ENCODE results near the gene TBX3. TPM values are rescaled to one million over a fixed set of nuclear protein-coding genes. Genes with fewer than 3 reads are reported as not detected.

The TBX3 gene
- total RNA-seq, 2 experiments from 2014 or later: not detected

GRCh38 chr12:114656906-114657596 lies 26.9 kb downstream of the TBX3 start:
- H3K27me3 Mint-ChIP-seq (ENCODE audit: low read depth): peaks cover 25% of the 10 kb centered on the region
- H3K4me1 Mint-ChIP-seq (ENCODE audit: low read depth): no peaks in the 10 kb centered on the region
- intact Hi-C loops (cut with micrococcal nuclease): no loop called here
- no peak overlapping the region for H3K27ac Mint-ChIP-seq
- peaks cover 2% of the 10 kb centered on the region for H3K36me3 Mint-ChIP-seq (ENCODE audit: low read depth)
- DNase-seq: no peak
- CTCF ChIA-PET: no interaction called here
- H3K4me3 Mint-ChIP-seq: no peak overlapping the region
- H3K9me3 Mint-ChIP-seq: no peaks in the 10 kb centered on the region

DNA sequence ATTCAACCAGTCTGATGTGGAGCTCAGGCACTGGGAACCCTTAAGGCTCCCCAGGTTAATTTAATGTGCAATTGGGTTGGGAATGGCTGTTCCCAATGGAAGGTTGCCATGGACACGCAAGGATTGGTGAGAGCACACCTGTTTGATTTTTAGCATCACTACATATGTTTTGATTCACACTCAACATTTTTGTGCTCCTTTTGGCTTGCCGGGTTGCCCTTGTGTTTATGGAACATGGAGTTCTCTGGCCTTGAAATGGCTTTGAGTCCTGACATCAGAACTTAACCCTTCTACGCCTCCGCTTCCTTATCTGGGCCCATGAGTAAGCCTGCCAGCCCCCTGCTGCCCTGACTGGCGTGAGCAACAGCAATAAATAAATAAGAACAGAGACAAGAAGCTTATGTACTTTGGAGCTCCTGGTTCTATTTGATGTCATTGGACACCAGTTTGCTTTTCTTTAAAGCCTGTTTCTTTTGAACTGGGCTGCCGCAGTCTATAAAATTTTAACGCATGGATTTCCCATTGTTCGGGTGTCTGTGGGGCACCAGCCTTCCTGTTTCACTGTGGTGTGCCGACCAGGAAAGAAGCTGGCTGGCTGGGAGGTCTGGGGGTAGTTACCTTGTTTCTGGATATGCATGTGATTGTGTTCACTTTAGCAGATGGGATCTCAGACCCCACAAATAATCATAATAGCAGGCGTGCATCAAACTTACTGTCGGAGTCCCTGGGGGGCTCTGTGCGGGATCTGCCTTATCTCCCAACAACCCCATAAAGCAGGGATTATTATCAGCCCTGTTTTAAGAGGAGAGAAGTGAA lies 27.8 kb downstream of the TBX3 start:
- no peak for DNase-seq
- peaks cover 2% of the 10 kb centered on the region for H3K36me3 Mint-ChIP-seq (ENCODE audit: low read depth)
- no peak overlapping the region for H3K27ac Mint-ChIP-seq
- H3K4me3 Mint-ChIP-seq: no peak overlapping the region
- intact Hi-C loops (cut with micrococcal nuclease): no loop called here
- CTCF ChIA-PET: interaction anchor here (0.7 kb wide), 1 partner anchor 251 kb away, joined by 3 read pairs; no protein-coding TSS in a partner anchor
- no peaks in the 10 kb centered on the region for H3K9me3 Mint-ChIP-seq
- H3K4me1 Mint-ChIP-seq (ENCODE audit: low read depth): no peaks in the 10 kb centered on the region
- peaks cover 25% of the 10 kb centered on the region for H3K27me3 Mint-ChIP-seq (ENCODE audit: low read depth)

DNA sequence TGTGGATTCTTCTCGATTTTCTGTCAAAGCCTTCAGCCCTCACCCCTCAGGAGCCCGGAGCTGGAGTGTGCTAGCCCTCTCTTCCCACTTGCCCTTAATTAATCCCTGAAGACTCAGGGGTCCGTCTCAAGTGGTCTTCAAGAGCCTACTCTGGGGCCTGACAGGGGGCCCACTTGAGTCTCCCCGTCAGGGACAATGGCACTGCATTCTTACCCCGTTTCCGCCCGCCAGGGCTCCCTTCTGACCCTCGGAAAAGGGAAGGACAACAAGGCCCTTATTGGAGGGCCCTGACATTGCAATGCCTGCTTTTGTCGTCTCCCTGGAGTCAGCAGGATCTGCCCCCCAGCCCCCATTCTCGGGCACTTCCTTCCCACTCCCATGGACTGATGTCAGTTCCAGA lies 34.4 kb downstream of the TBX3 start:
- Mint-ChIP-seq H3K4me1 (ENCODE audit: low read depth) (no peaks in the 10 kb centered on the region), H3K9me3 (no peaks in the 10 kb centered on the region), H3K36me3 (ENCODE audit: low read depth) (peaks cover 2% of the 10 kb centered on the region), H3K27me3 (ENCODE audit: low read depth) (peaks cover 16% of the 10 kb centered on the region), H3K4me3 (no peak overlapping the region), H3K27ac (no peak overlapping the region)
- DNase-seq: no peak
- CTCF ChIA-PET: no interaction called here
- intact Hi-C loops (cut with micrococcal nuclease): no loop called here

- Mint-ChIP-seq H3K27ac (no peak overlapping the region), H3K36me3 (ENCODE audit: low read depth) (no peaks in the 10 kb centered on the region), H3K9me3 (no peaks in the 10 kb centered on the region), H3K4me3 (no peak overlapping the region), H3K4me1 (ENCODE audit: low read depth) (no peaks in the 10 kb centered on the region), H3K27me3 (ENCODE audit: low read depth) (peaks cover 15% of the 10 kb centered on the region)
- DNase-seq: no peak
- intact Hi-C loops (cut with micrococcal nuclease): no loop called here
- CTCF ChIA-PET: no interaction called here
These were observed 35.3 kb downstream of the TBX3 start for GRCh38 chr12:114648711-114649110.

- no peak for DNase-seq
- Mint-ChIP-seq H3K27me3 (ENCODE audit: low read depth) (peaks cover 5% of the 10 kb centered on the region), H3K4me3 (no peak overlapping the region), H3K27ac (no peak overlapping the region), H3K4me1 (ENCODE audit: low read depth) (no peaks in the 10 kb centered on the region), H3K36me3 (ENCODE audit: low read depth) (no peaks in the 10 kb centered on the region), H3K9me3 (peaks cover 2% of the 10 kb centered on the region)
- CTCF ChIA-PET: no interaction called here
- intact Hi-C loops (cut with micrococcal nuclease): no loop called here
These were observed 45.1 kb downstream of the TBX3 start for GRCh38 chr12:114638790-114639435.

GRCh38 chr12:114636723-114637480 lies 47.1 kb downstream of the TBX3 start:
- Mint-ChIP-seq H3K27me3 (ENCODE audit: low read depth) (peaks cover 7% of the 10 kb centered on the region), H3K9me3 (peaks cover 2% of the 10 kb centered on the region), H3K4me3 (no peak overlapping the region), H3K36me3 (ENCODE audit: low read depth) (no peaks in the 10 kb centered on the region), H3K4me1 (ENCODE audit: low read depth) (no peaks in the 10 kb centered on the region), H3K27ac (no peak overlapping the region)
- DNase-seq: no peak
- intact Hi-C loops (cut with micrococcal nuclease): no loop called here
- CTCF ChIA-PET: no interaction called here

DNA sequence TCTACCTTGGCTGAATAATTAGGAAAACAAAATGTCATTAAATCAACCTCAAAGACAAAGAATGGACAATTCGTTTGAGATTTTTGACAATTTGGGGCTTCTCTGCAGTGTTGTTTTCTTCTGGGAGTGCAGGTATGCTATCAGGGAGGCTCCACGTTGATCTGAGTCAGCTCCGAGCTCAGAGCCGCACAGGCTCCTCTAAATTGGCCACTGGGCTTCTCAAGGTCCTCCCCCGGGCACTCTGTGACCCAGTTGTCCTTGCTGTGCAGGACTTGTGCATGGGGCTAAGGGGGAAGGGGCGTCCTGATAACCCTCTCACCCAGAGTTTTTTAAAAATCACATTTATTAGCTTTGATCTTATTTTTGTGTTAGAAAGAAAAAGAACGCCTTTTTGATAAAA lies 52.7 kb downstream of the TBX3 start:
- Mint-ChIP-seq H3K4me1 (ENCODE audit: low read depth) (no peaks in the 10 kb centered on the region), H3K36me3 (ENCODE audit: low read depth) (no peaks in the 10 kb centered on the region), H3K27me3 (ENCODE audit: low read depth) (peaks cover 9% of the 10 kb centered on the region), H3K27ac (no peak overlapping the region), H3K4me3 (no peak overlapping the region), H3K9me3 (peaks cover 1% of the 10 kb centered on the region)
- DNase-seq: no peak
- CTCF ChIA-PET: no interaction called here
- intact Hi-C loops (cut with micrococcal nuclease): no loop called here

GRCh38 chr12:114628199-114628598 lies 55.8 kb downstream of the TBX3 start:
- H3K27me3 Mint-ChIP-seq (ENCODE audit: low read depth): peaks cover 12% of the 10 kb centered on the region
- DNase-seq: no peak
- intact Hi-C loops (cut with micrococcal nuclease): no loop called here
- H3K27ac Mint-ChIP-seq: no peak overlapping the region
- no peak overlapping the region for H3K4me3 Mint-ChIP-seq
- no peaks in the 10 kb centered on the region for H3K36me3 Mint-ChIP-seq (ENCODE audit: low read depth)
- CTCF ChIA-PET: no interaction called here
- peaks cover 1% of the 10 kb centered on the region for H3K9me3 Mint-ChIP-seq
- no peaks in the 10 kb centered on the region for H3K4me1 Mint-ChIP-seq (ENCODE audit: low read depth)

DNA sequence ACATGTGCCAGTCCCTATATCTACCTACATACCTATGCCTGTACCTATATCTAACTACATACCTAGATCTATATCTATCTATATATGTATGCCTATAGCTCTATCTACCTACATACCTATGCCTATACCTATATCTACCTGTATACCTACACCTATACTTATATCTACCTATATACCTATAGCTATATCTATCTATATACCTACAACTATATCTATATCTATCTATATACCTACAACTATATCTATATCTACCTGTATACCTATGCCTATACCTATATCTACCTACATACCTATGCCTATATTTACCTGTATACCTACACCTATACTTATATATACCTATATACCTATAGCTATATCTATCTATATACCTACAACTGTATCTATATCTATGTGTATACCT lies 56.6 kb downstream of the TBX3 start:
- Mint-ChIP-seq H3K27me3 (ENCODE audit: low read depth) (peaks cover 12% of the 10 kb centered on the region), H3K4me3 (no peak overlapping the region), H3K9me3 (peaks cover 1% of the 10 kb centered on the region), H3K36me3 (ENCODE audit: low read depth) (no peaks in the 10 kb centered on the region), H3K4me1 (ENCODE audit: low read depth) (no peaks in the 10 kb centered on the region), H3K27ac (no peak overlapping the region)
- CTCF ChIA-PET: no interaction called here
- DNase-seq: no peak
- intact Hi-C loops (cut with micrococcal nuclease): no loop called here

DNA sequence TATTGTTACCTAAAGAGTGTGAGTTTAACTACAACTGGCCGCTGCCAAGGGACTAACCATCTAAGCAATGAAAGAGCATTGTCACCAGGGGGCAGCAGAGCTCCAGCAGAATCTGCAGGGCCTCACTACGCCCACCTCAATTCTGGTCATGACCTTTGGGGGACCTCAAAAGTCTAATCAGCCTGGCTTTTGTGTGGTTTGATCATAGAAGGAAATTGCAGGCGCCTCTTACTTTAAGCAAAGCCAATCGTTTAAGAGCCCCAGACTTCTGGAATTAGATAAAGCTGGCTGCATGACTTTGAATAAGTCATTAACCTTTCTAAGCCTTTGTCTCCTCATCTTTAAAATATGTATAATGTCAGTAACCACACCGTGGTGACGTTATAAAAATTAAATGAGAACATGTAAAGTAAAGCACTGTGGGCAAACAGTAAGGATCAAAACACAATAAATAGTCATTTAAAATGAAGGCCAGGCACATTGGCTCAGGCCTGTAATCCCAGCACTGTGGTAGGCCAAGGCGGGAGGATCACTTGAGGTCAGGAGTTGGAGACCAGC lies 58.6 kb downstream of the TBX3 start:
- peak; percentile 47 for DNase-seq
- no peaks in the 10 kb centered on the region for H3K36me3 Mint-ChIP-seq (ENCODE audit: low read depth)
- no peak overlapping the region for H3K4me3 Mint-ChIP-seq
- H3K27ac Mint-ChIP-seq: no peak overlapping the region
- H3K9me3 Mint-ChIP-seq: peaks cover 1% of the 10 kb centered on the region
- peaks cover 7% of the 10 kb centered on the region for H3K27me3 Mint-ChIP-seq (ENCODE audit: low read depth)
- CTCF ChIA-PET: interaction anchor here (0.6 to 1.1 kb wide), 3 partner anchors 10 to 458 kb away, joined by 3 read pairs; no protein-coding TSS in a partner anchor
- no peaks in the 10 kb centered on the region for H3K4me1 Mint-ChIP-seq (ENCODE audit: low read depth)
- intact Hi-C loops (cut with micrococcal nuclease): no loop called here

- no peak overlapping the region for H3K4me3 Mint-ChIP-seq
- DNase-seq: no peak
- no peaks in the 10 kb centered on the region for H3K4me1 Mint-ChIP-seq (ENCODE audit: low read depth)
- H3K27me3 Mint-ChIP-seq (ENCODE audit: low read depth): peaks cover 5% of the 10 kb centered on the region
- intact Hi-C loops (cut with micrococcal nuclease): no loop called here
- H3K27ac Mint-ChIP-seq: no peak overlapping the region
- H3K36me3 Mint-ChIP-seq (ENCODE audit: low read depth): no peaks in the 10 kb centered on the region
- CTCF ChIA-PET: no interaction called here
- H3K9me3 Mint-ChIP-seq: peaks cover 1% of the 10 kb centered on the region
These were observed 60.2 kb downstream of the TBX3 start for GRCh38 chr12:114623737-114624136.

Measured in activated naive CD4-positive, alpha-beta T cell treated with anti-CD3 and anti-CD28 coated beads for 36 hours (primary cell).